ENCODE results near the gene COL6A2.
"Not testable (repeated sequence)": the region's sequence is repeated elsewhere in the genome, so short reads cannot be mapped to it uniquely, and the experiment has no call there.

COL6A2 gene

GRCh38 chr21:46154955-46155513 lies 57.1 kb downstream of the COL6A2 start:
- DNase-seq (ENCODE audit: low read depth, low spot score) = no peak

- DNase-seq (ENCODE audit: low read depth, low spot score) = no peak
Measured at GRCh38 chr21:46155514-46156377, 57.8 kb downstream of the COL6A2 start, which contains the start of gene FTCD. Gene FTCD, minus strand, starts transcription at chr21:46155579. Its CDS starts 56 bp downstream, at chr21:46155523.

- no peak for DNase-seq (ENCODE audit: low read depth, low spot score)
Measured at GRCh38 chr21:46156378-46156645, 58.4 kb downstream of the COL6A2 start.

- no peak for DNase-seq (ENCODE audit: low read depth, low spot score)
Measured at GRCh38 chr21:46156678-46157077, 58.8 kb downstream of the COL6A2 start.

- DNase-seq (ENCODE audit: low read depth, low spot score) = no peak
Measured at GRCh38 chr21:46157396-46157986, 59.6 kb downstream of the COL6A2 start.

GRCh38 chr21:46157987-46158451 lies 60.1 kb downstream of the COL6A2 start:
- no peak for DNase-seq (ENCODE audit: low read depth, low spot score)

GRCh38 chr21:46158666-46159300 lies 60.9 kb downstream of the COL6A2 start:
- no peak for DNase-seq (ENCODE audit: low read depth, low spot score)

GRCh38 chr21:46159390-46159789 lies 61.5 kb downstream of the COL6A2 start:
- DNase-seq (ENCODE audit: low read depth, low spot score) = no peak

- no peak for DNase-seq (ENCODE audit: low read depth, low spot score)
Measured at GRCh38 chr21:46159841-46160656, 62.1 kb downstream of the COL6A2 start.

GRCh38 chr21:46160657-46160906 lies 62.7 kb downstream of the COL6A2 start:
- no peak for DNase-seq (ENCODE audit: low read depth, low spot score)

- DNase-seq (ENCODE audit: low read depth, low spot score) = no peak
Measured at GRCh38 chr21:46160907-46161632, 63.2 kb downstream of the COL6A2 start.

- DNase-seq (ENCODE audit: low read depth, low spot score) = no peak
Measured at GRCh38 chr21:46161633-46162592, 64.0 kb downstream of the COL6A2 start.

GRCh38 chr21:46163380-46163779 lies 65.5 kb downstream of the COL6A2 start:
- no peak for DNase-seq (ENCODE audit: low read depth, low spot score)

- no peak for DNase-seq (ENCODE audit: low read depth, low spot score)
Measured at GRCh38 chr21:46165098-46165497, 67.2 kb downstream of the COL6A2 start.

- no peak for DNase-seq (ENCODE audit: low read depth, low spot score)
Measured at GRCh38 chr21:46168238-46168637, 70.3 kb downstream of the COL6A2 start.

- DNase-seq (ENCODE audit: low read depth, low spot score) = no peak
Measured at GRCh38 chr21:46168659-46169386, 70.9 kb downstream of the COL6A2 start.

- not testable (repeated sequence) for DNase-seq (ENCODE audit: low read depth, low spot score)
Measured at GRCh38 chr21:46170436-46171193, 72.7 kb downstream of the COL6A2 start.

GRCh38 chr21:46171585-46171984 lies 73.7 kb downstream of the COL6A2 start:
- no peak for DNase-seq (ENCODE audit: low read depth, low spot score)
